HepG2 (cell line): ENCODE results near the gene KAZN. TPM values are rescaled to one million over a fixed set of nuclear protein-coding genes. Genes with fewer than 3 reads are reported as not detected.

Experiments
- ATAC-seq: fragments of 200-7000 bp; cut with Tn5 transposase; 3 replicates; pipeline ENCODE4 v1.9.1; 2020; ENCODE audit warnings: mild to moderate bottlenecking, moderate library complexity
- BruUV-seq: library from RNA; stranded (reverse); fragments of 400-500 nt; replicated peaks from 2 replicates; lab custom pipeline; 2021; lab: Mats Ljungman, UMichigan
- CTCF ChIA-PET: fragments of 300-600 bp; formaldehyde crosslinking; extraction: SDS; loops from one replicate; lab custom pipeline; 2021; ENCODE audit warnings: low total read pairs, inconsistent platforms, low intra/inter-chr PET ratio; lab: Yijun Ruan, JAX
- POLR2A ChIA-PET: fragments of 350-600 bp; sonication (Branson Sonifier 250); formaldehyde crosslinking; loops from one replicate; lab custom pipeline; 2020; ENCODE audit warnings: antibody characterized with exemption, inconsistent platforms; lab: Yijun Ruan, JAX
- DNase-seq: peaks from one replicate; pipeline ENCODE4 v3.0.0-alpha.2; 2015; ENCODE audit warnings: low spot score
- FAIRE-seq: peaks from 3 replicates; lab custom pipeline; 2011; peaks lifted over from hg19 to GRCh38; lab: Jason Lieb, UNC
- H2AFZ ChIP-seq: one replicate; pipeline ENCODE4 v1.6.1; 2011; ENCODE audit warnings: low read length, inconsistent platforms
- H3K27ac ChIP-seq: fragments of 300-600 bp; 3 replicates; pipeline ENCODE4 v1.8.0; 2011; ENCODE audit warnings: mixed run types, mild to moderate bottlenecking, mixed read lengths, low read length, inconsistent platforms; ENCODE audit not compliant: insufficient read depth; ENCODE audit errors: extremely low read length
- H3K27me3 ChIP-seq, 2 experiments: fragments of 200-600 bp in 1 of 2; 2 replicates in 1 of 2; 3 replicates in 1 of 2; pipeline versions ENCODE4 v1.6.0 to v1.8.0; 2011; ENCODE audit warnings: low read length in 2 of 2, mild to moderate bottlenecking in 2 of 2, moderate library complexity in 2 of 2, inconsistent platforms in 1 of 2; ENCODE audit not compliant: insufficient read depth in 2 of 2, control insufficient read depth in 1 of 2
- H3K36me3 ChIP-seq, 2 experiments: fragments of 200-600 bp in 1 of 2; replicated peaks in 1 of 2; 2 replicates in 1 of 2; 3 replicates in 1 of 2; pipeline versions ENCODE4 v1.5.1 to v1.8.0; 2011; ENCODE audit warnings: low read length in 2 of 2, inconsistent platforms in 1 of 2; ENCODE audit not compliant: insufficient read depth in 2 of 2, control insufficient read depth in 1 of 2
- H3K4me1 ChIP-seq: 2 replicates; pipeline ENCODE4 v1.5.1; 2012; ENCODE audit warnings: low read length, inconsistent platforms; ENCODE audit not compliant: insufficient read depth
- H3K4me2 ChIP-seq: 2 replicates; pipeline ENCODE4 v1.6.0; 2011; ENCODE audit warnings: low read depth, low read length, inconsistent platforms
- H3K4me3 ChIP-seq, 3 experiments: fragments of 200-600 bp in 1 of 3; sonication (generic), shearing (Covaris generic) in 1 of 3; replicated peaks in 1 of 3; 2 replicates each; pipeline ENCODE4 v1.5.1; 2011 to 2016; ENCODE audit warnings: low read length in 3 of 3, inconsistent platforms in 2 of 3, low read depth in 2 of 3, mild to moderate bottlenecking in 2 of 3, control low read depth in 1 of 3, mixed read lengths in 1 of 3; ENCODE audit not compliant: insufficient read depth in 1 of 3
- H3K79me2 ChIP-seq: one replicate; pipeline ENCODE4 v1.6.1; 2011; ENCODE audit warnings: low read length, inconsistent platforms; ENCODE audit not compliant: insufficient read depth
- H3K9ac ChIP-seq: 2 replicates; pipeline ENCODE4 v1.6.0; 2011; ENCODE audit warnings: mild to moderate bottlenecking, low read depth, low read length, inconsistent platforms; ENCODE audit not compliant: insufficient read depth
- H3K9me3 ChIP-seq: 2 replicates; pipeline ENCODE4 v1.5.1; 2012; ENCODE audit warnings: mild to moderate bottlenecking, low read length
- H4K20me1 ChIP-seq: 2 replicates; pipeline ENCODE4 v1.6.0; 2011; ENCODE audit warnings: inconsistent platforms, mild to moderate bottlenecking, low read length, moderate library complexity; ENCODE audit not compliant: insufficient read depth
- CEBPG ChIP-seq: IDR thresholded peaks from 2 replicates; pipeline ENCODE4 v1.6.1; 2016
- DR1 ChIP-seq: sonication (generic); formaldehyde crosslinking; IDR thresholded peaks from 2 replicates; pipeline ENCODE4 v1.8.0; 2021; ENCODE audit warnings: mild to moderate bottlenecking, missing genetic modification reagents, inconsistent platforms
- FOXJ3 ChIP-seq: sonication (generic); formaldehyde crosslinking; IDR thresholded peaks from 2 replicates; pipeline ENCODE4 v1.4.0; 2020; ENCODE audit warnings: missing genetic modification reagents, mild to moderate bottlenecking, borderline replicate concordance
- HOXA7 ChIP-seq: sonication (generic); formaldehyde crosslinking; IDR thresholded peaks from 2 replicates; pipeline ENCODE4 v1.8.1; 2022; ENCODE audit warnings: mild to moderate bottlenecking, missing genetic modification reagents, moderate library complexity
- MAX ChIP-seq: IDR thresholded peaks from 2 replicates; pipeline ENCODE4 v1.6.1; 2012; ENCODE audit warnings: inconsistent platforms
- NFYB ChIP-seq: sonication (generic); formaldehyde crosslinking; IDR thresholded peaks from 2 replicates; pipeline ENCODE4 v1.4.0; 2020; ENCODE audit warnings: missing genetic modification reagents
- REL ChIP-seq: sonication (generic); formaldehyde crosslinking; conservative IDR thresholded peaks from 2 replicates; pipeline ENCODE4 v1.8.0; 2022; ENCODE audit warnings: mild to moderate bottlenecking, missing genetic modification reagents, moderate library complexity
- TP53 ChIP-seq: sonication (generic); formaldehyde crosslinking; conservative IDR thresholded peaks from 2 replicates; pipeline ENCODE4 v1.4.0; 2020; ENCODE audit warnings: missing genetic modification reagents
- ZNF598 ChIP-seq: sonication (generic); formaldehyde crosslinking; IDR thresholded peaks from 2 replicates; pipeline ENCODE4 v1.5.1; 2020; ENCODE audit warnings: mild to moderate bottlenecking, missing genetic modification reagents, borderline replicate concordance
- WGBS: methylation state at CpG from one replicate; pipeline ENCODE4 v1.1.6; 2017; ENCODE audit warnings: low lambda C conversion rate; 5-methylcytosine and 5-hydroxymethylcytosine counted together
- in situ Hi-C: cut with HindIII; loops from 2 replicates; pipeline ENCODE4 v1.10.0; 2017; ENCODE audit warnings: low pct_unique_long_range_greater_than_20kb; ENCODE audit not compliant: extremely low pct_ligation_motif_present
- intact Hi-C: fragments of 100-400 bp; cut with micrococcal nuclease; formaldehyde crosslinking; loops from one replicate; pipeline ENCODE4 v1.10.0; 2022; ENCODE audit not compliant: unreplicated experiment
- polyA plus RNA-seq, 8 experiments: library from polyadenylated mRNA; depleted of rRNA in 3 of 8; stranded (reverse) in 7 of 8; unstranded in 1 of 8; fragments of >200 nt; fragmentation: Illumina TruSeq in 4 of 8; extraction: Trizol in 4 of 8; gene quantifications; 2 replicates each; pipeline versions ENCODE4 v1.2.1 to v1.2.3, GENCODE V29; 2011 to 2016; ENCODE audit warnings: low read depth in 4 of 8, missing spikeins in 1 of 8, mixed read lengths in 1 of 8; ENCODE audit not compliant: insufficient read depth in 1 of 8
- total RNA-seq, 5 experiments: library from RNA; depleted of rRNA; stranded (reverse); fragments of >200 nt; fragmentation: Illumina TruSeq; extraction: Trizol; gene quantifications; 2 replicates each; pipeline ENCODE4 v1.2.3, GENCODE V29; 2016; ENCODE audit warnings: low read depth in 1 of 5

KAZN gene
- total and polyA plus RNA-seq, 2 of the 13 experiments (the other 11 are each of a cell fraction or from before 2014, with no cell fraction given) = 10.4 to 13.5 TPM

- H3K4me2 ChIP-seq = no peak overlapping the region
- peak overlapping the region; percentile 14; the same call in 1 of the 2 replicates for H3K9ac ChIP-seq
- H4K20me1 ChIP-seq = no peaks in the 10 kb centered on the region
- intact Hi-C loops = no loop called here
- peaks cover 79% of the 10 kb centered on the region for H3K4me1 ChIP-seq
- TSS peak; percentile 74 for BruUV-seq
- H3K27ac ChIP-seq = peak overlapping the region; percentile 66
- in situ Hi-C loops = no loop called here
- H2AFZ ChIP-seq = no peak overlapping the region
- ATAC-seq (no peak), FAIRE-seq (no peak), DNase-seq (no peak)
- H3K27me3 ChIP-seq = no peaks in the 10 kb centered on the region
- H3K36me3 ChIP-seq = peaks cover 1 to 15% of the 10 kb centered on the region in 2 experiments
- ChIA-PET POLR2A (interaction anchor here (1.3 to 7.0 kb wide), 2 partner anchors 15 to 65 kb away, joined by 3 to 109 read pairs; no protein-coding TSS in a partner anchor), CTCF (no interaction called here)
- 78% methylated on average over 4 of the region's 4 CpGs for WGBS
- peaks cover 33% of the 10 kb centered on the region for H3K79me2 ChIP-seq
- peaks cover 5% of the 10 kb centered on the region; the same call in 1 of the 2 replicates for H3K9me3 ChIP-seq
- TF ChIP-seq HOXA7 (CRISPR knock-in tag) = no peak
- no peak for TF ChIP-seq ZNF598
- no peak for TF ChIP-seq NFYB (CRISPR knock-in tag)
- no peak for TF ChIP-seq REL (CRISPR knock-in tag)
- no peak for TF ChIP-seq FOXJ3 (CRISPR knock-in tag)
- no peak for TF ChIP-seq DR1 (CRISPR knock-in tag)
- TF ChIP-seq CEBPG (CRISPR knock-in tag) = no peak
- TF ChIP-seq MAX = 0 out of 2 replicates have a peak, but pooled peaks have one; percentile 2
- TF ChIP-seq TP53 (CRISPR knock-in tag) = no peak
- H3K4me3 ChIP-seq = no peak overlapping the region
Observed at GRCh38 chr1:14955976-14956375, 357.5 kb downstream of the KAZN start.
